HepG2 (cell line): ENCODE data around the gene ECE2. TPM values are rescaled to one million over a fixed set of nuclear protein-coding genes. Genes with fewer than 3 reads are reported as not detected.

Source experiments
- AHDC1 ChIP-seq: sonication (generic); formaldehyde crosslinking; IDR thresholded peaks from 2 replicates; pipeline ENCODE4 v1.5.1; 2020; ENCODE audit warnings: mild to moderate bottlenecking, missing genetic modification reagents, borderline replicate concordance
- BRD4 ChIP-seq: sonication (generic); formaldehyde crosslinking; IDR thresholded peaks from 2 replicates; pipeline ENCODE4 v1.4.0; 2020; ENCODE audit warnings: missing genetic modification reagents
- CENPT ChIP-seq: sonication (generic); formaldehyde crosslinking; IDR thresholded peaks from 2 replicates; pipeline ENCODE4 v1.8.0; 2022; ENCODE audit warnings: low read depth, mild to moderate bottlenecking, moderate library complexity, missing genetic modification reagents
- DNMT1 ChIP-seq: sonication (generic); formaldehyde crosslinking; IDR thresholded peaks from 2 replicates; pipeline ENCODE4 v1.5.1; 2020; ENCODE audit warnings: mild to moderate bottlenecking, missing genetic modification reagents
- MAFK ChIP-seq, 2 experiments: IDR thresholded peaks in 1 of 2; conservative IDR thresholded peaks in 1 of 2; 2 replicates each; pipeline ENCODE4 v1.6.1; 2011; ENCODE audit warnings: improper control_type of control experiment in 2 of 2, low read length in 2 of 2
- MED1 ChIP-seq: sonication (generic); formaldehyde crosslinking; IDR thresholded peaks from 2 replicates; pipeline ENCODE4 v1.4.0; 2020; ENCODE audit warnings: missing genetic modification reagents
- NCOA5 ChIP-seq: sonication (generic); formaldehyde crosslinking; IDR thresholded peaks from 2 replicates; pipeline ENCODE4 v1.4.0; 2020; ENCODE audit warnings: missing genetic modification reagents
- NFIB ChIP-seq: sonication (generic); formaldehyde crosslinking; IDR thresholded peaks from 2 replicates; pipeline ENCODE4 v1.9.0; 2021; ENCODE audit warnings: missing genetic modification reagents, mild to moderate bottlenecking, borderline replicate concordance
- RBFOX2 ChIP-seq: fragments of 200-400 bp; formaldehyde crosslinking; IDR thresholded peaks from 2 replicates; pipeline ENCODE4 v1.6.1; 2017; ENCODE audit warnings: low read depth, mild to moderate bottlenecking, low read length
- SP4 ChIP-seq: sonication (generic); formaldehyde crosslinking; IDR thresholded peaks from 2 replicates; pipeline ENCODE4 v1.8.1; 2023; ENCODE audit warnings: mild to moderate bottlenecking, missing genetic modification reagents
- STAG1 ChIP-seq: sonication (generic); formaldehyde crosslinking; IDR thresholded peaks from 2 replicates; pipeline ENCODE4 v1.4.0; 2020; ENCODE audit warnings: missing genetic modification reagents
- STAT5B ChIP-seq: sonication (generic); formaldehyde crosslinking; IDR thresholded peaks from 2 replicates; pipeline ENCODE4 v1.4.0; 2020; ENCODE audit warnings: missing genetic modification reagents
- ZBTB21 ChIP-seq: sonication (generic); formaldehyde crosslinking; IDR thresholded peaks from 2 replicates; pipeline ENCODE4 v1.4.0; 2020; ENCODE audit warnings: missing genetic modification reagents
- ZFP36L1 ChIP-seq: sonication (generic); formaldehyde crosslinking; IDR thresholded peaks from 2 replicates; pipeline ENCODE4 v1.8.0; 2022; ENCODE audit warnings: mild to moderate bottlenecking, missing genetic modification reagents, moderate library complexity
- ZNF331 ChIP-seq: sonication (generic); formaldehyde crosslinking; IDR thresholded peaks from 2 replicates; pipeline ENCODE4 v1.4.0; 2020; ENCODE audit warnings: missing genetic modification reagents
- ZNF782 ChIP-seq: sonication (generic); formaldehyde crosslinking; IDR thresholded peaks from 2 replicates; pipeline ENCODE4 v1.4.0; 2020; ENCODE audit warnings: missing genetic modification reagents, mild to moderate bottlenecking, borderline replicate concordance
- ZSCAN30 ChIP-seq: sonication (generic); formaldehyde crosslinking; IDR thresholded peaks from 2 replicates; pipeline ENCODE4 v1.5.0; 2020; ENCODE audit warnings: mild to moderate bottlenecking, missing genetic modification reagents
- polyA plus RNA-seq, 8 experiments: library from polyadenylated mRNA; depleted of rRNA in 3 of 8; stranded (reverse) in 7 of 8; unstranded in 1 of 8; fragments of >200 nt; fragmentation: Illumina TruSeq in 4 of 8; extraction: Trizol in 4 of 8; gene quantifications; 2 replicates each; pipeline versions ENCODE4 v1.2.1 to v1.2.3, GENCODE V29; 2011 to 2016; ENCODE audit warnings: low read depth in 4 of 8, missing spikeins in 1 of 8, mixed read lengths in 1 of 8; ENCODE audit not compliant: insufficient read depth in 1 of 8
- total RNA-seq, 5 experiments: library from RNA; depleted of rRNA; stranded (reverse); fragments of >200 nt; fragmentation: Illumina TruSeq; extraction: Trizol; gene quantifications; 2 replicates each; pipeline ENCODE4 v1.2.3, GENCODE V29; 2016; ENCODE audit warnings: low read depth in 1 of 5
- TF ChIP-seq, protein P1 (sequence below): sonication (generic); formaldehyde crosslinking; IDR thresholded peaks from 2 replicates; pipeline ENCODE4 v1.5.1; 2020; ENCODE audit warnings: mild to moderate bottlenecking, missing genetic modification reagents, moderate library complexity
- TF ChIP-seq, protein P2 (sequence below): sonication (generic); formaldehyde crosslinking; IDR thresholded peaks from 2 replicates; pipeline ENCODE4 v1.4.0; 2020; ENCODE audit warnings: mild to moderate bottlenecking, missing genetic modification reagents

Gene ECE2
- total and polyA plus RNA-seq, 2 of the 13 experiments (the other 11 are each of a cell fraction or from before 2014, with no cell fraction given): not detected

GRCh38 chr3:184249412-184250166, 26.2 kb upstream of the ECE2 start, which contains the start of gene EEF1AKMT4 (continued):
- TF ChIP-seq ZNF782 (CRISPR knock-in tag) (no peak), ZFP36L1 (CRISPR knock-in tag) (no peak), STAG1 (no peak; the same call in 1 of the 2 replicates), AHDC1 (CRISPR knock-in tag) (peak; percentile 10; the same call in 1 of the 2 replicates), DNMT1 (CRISPR knock-in tag) (no peak), ZNF331 (CRISPR knock-in tag) (peak; percentile 68; the same call in 1 of the 2 replicates), ZBTB21 (CRISPR knock-in tag) (no peak), MED1 (CRISPR knock-in tag) (peak; percentile 62), ZSCAN30 (CRISPR knock-in tag) (no peak), SP4 (peak; percentile 81), CENPT (CRISPR knock-in tag) (no peak), RBFOX2 (peak; percentile 61), STAT5B (CRISPR knock-in tag) (no peak), NFIB (CRISPR knock-in tag) (no peak), MAFK (conservative IDR thresholded peaks at IDR 0.05 in 1 of 2, IDR thresholded peaks at IDR 0.05 in 1 of 2; ENCODE audit: low read length in 2 of 2) (no peak), NCOA5 (no peak), BRD4 (CRISPR knock-in tag) (peak; percentile 57; the same call in 1 of the 2 replicates)
- TF ChIP-seq, protein P1, sequence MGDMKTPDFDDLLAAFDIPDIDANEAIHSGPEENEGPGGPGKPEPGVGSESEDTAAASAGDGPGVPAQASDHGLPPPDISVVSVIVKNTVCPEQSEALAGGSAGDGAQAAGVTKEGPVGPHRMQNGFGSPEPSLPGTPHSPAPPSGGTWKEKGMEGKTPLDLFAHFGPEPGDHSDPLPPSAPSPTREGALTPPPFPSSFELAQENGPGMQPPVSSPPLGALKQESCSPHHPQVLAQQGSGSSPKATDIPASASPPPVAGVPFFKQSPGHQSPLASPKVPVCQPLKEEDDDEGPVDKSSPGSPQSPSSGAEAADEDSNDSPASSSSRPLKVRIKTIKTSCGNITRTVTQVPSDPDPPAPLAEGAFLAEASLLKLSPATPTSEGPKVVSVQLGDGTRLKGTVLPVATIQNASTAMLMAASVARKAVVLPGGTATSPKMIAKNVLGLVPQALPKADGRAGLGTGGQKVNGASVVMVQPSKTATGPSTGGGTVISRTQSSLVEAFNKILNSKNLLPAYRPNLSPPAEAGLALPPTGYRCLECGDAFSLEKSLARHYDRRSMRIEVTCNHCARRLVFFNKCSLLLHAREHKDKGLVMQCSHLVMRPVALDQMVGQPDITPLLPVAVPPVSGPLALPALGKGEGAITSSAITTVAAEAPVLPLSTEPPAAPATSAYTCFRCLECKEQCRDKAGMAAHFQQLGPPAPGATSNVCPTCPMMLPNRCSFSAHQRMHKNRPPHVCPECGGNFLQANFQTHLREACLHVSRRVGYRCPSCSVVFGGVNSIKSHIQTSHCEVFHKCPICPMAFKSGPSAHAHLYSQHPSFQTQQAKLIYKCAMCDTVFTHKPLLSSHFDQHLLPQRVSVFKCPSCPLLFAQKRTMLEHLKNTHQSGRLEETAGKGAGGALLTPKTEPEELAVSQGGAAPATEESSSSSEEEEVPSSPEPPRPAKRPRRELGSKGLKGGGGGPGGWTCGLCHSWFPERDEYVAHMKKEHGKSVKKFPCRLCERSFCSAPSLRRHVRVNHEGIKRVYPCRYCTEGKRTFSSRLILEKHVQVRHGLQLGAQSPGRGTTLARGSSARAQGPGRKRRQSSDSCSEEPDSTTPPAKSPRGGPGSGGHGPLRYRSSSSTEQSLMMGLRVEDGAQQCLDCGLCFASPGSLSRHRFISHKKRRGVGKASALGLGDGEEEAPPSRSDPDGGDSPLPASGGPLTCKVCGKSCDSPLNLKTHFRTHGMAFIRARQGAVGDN (CRISPR knock-in tag): peak; percentile 78
- TF ChIP-seq, protein P2, sequence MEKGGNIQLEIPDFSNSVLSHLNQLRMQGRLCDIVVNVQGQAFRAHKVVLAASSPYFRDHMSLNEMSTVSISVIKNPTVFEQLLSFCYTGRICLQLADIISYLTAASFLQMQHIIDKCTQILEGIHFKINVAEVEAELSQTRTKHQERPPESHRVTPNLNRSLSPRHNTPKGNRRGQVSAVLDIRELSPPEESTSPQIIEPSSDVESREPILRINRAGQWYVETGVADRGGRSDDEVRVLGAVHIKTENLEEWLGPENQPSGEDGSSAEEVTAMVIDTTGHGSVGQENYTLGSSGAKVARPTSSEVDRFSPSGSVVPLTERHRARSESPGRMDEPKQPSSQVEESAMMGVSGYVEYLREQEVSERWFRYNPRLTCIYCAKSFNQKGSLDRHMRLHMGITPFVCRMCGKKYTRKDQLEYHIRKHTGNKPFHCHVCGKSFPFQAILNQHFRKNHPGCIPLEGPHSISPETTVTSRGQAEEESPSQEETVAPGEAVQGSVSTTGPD (CRISPR knock-in tag): peak; percentile 49; the same call in 1 of the 2 replicates
